ENCODE measurements around the gene SESTD1.
"Not testable (repeated sequence)": the region's sequence is repeated elsewhere in the genome, so short reads cannot be mapped to it uniquely, and the experiment has no call there.

Gene SESTD1

DNA sequence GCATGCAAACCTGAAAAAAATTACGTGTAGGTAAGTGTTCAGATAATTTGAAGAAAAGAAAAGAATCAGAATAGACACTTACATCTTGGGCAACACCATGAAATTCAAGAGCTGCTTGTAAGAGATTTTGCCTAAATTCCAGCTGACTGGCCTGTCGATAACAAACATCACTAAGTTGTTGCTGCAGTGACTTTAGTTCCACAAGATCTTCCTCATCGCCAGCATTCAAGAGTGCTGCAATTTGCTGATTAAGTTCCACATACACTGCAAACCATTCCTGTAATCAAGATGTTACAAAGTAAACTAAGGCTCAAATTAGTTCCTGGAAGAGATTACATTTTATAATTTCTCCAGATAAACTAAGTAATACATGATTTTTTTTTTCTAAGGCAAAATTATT, 140.3 kb downstream of the SESTD1 start:
- ATAC-seq (ENCODE audit: low read depth) = no peak
- H3K27ac Mint-ChIP-seq = no peak overlapping the region
- no peak for DNase-seq (ENCODE audit: low spot score in 2 of 2)
- H3K27me3 Mint-ChIP-seq = no peaks in the 10 kb centered on the region
- peaks cover 13% of the 10 kb centered on the region for H3K36me3 Mint-ChIP-seq
- H3K4me1 Mint-ChIP-seq = peaks cover 7% of the 10 kb centered on the region
- H3K4me3 Mint-ChIP-seq = no peak overlapping the region
- no peaks in the 10 kb centered on the region for H3K9me3 Mint-ChIP-seq

DNA sequence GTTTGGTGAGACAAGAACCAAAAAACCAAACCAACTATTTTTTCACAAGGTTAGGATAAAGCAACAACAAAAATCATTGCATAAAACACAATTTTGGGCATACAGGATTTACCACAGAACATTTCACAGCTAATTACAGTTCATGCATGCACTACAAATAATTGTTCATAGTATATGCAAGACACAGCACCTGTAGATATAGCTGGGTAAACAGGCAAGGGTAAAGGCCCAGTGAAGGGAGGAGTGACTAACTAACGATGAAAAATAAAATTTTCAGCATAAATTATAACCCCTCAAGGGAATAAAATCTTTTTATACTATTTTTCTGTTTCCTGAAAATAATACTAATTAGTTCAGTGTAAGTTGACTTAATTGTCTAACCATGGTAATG, 141.4 kb downstream of the SESTD1 start:
- peak overlapping the region; percentile 54 for H3K27ac Mint-ChIP-seq
- no peak for ATAC-seq (ENCODE audit: low read depth)
- DNase-seq (ENCODE audit: low spot score in 2 of 2) = no peak
- H3K36me3 Mint-ChIP-seq = peaks cover 17% of the 10 kb centered on the region
- H3K4me3 Mint-ChIP-seq = no peak overlapping the region
- no peaks in the 10 kb centered on the region for H3K27me3 Mint-ChIP-seq
- peaks cover 7% of the 10 kb centered on the region for H3K4me1 Mint-ChIP-seq
- H3K9me3 Mint-ChIP-seq = no peaks in the 10 kb centered on the region

DNA sequence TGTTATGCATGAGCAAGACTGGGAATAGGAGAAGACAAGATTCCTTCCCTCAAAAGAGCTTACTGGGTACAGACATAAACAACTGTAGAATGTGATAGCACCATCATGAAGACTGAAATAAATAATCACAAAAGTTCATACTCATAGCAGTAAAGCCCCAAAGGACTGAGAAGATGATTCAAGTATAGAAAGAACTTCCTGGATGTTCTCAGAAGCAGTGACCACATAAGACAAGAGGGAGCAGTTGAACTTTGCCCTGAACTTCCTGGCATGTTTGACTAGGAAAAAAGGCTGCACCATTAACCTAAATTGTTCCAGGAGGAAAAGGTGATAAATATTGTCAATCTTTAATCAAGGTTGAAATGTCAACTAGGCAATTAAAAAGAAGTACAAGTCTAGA, 156.9 kb downstream of the SESTD1 start:
- Mint-ChIP-seq H3K4me1 (peaks cover 19% of the 10 kb centered on the region), H3K27ac (no peak overlapping the region), H3K27me3 (no peaks in the 10 kb centered on the region), H3K36me3 (peaks cover 22% of the 10 kb centered on the region), H3K4me3 (no peak overlapping the region), H3K9me3 (peaks cover 1% of the 10 kb centered on the region)
- ATAC-seq (ENCODE audit: low read depth) = no peak
- DNase-seq (ENCODE audit: low spot score in 2 of 2) = no peak

DNA sequence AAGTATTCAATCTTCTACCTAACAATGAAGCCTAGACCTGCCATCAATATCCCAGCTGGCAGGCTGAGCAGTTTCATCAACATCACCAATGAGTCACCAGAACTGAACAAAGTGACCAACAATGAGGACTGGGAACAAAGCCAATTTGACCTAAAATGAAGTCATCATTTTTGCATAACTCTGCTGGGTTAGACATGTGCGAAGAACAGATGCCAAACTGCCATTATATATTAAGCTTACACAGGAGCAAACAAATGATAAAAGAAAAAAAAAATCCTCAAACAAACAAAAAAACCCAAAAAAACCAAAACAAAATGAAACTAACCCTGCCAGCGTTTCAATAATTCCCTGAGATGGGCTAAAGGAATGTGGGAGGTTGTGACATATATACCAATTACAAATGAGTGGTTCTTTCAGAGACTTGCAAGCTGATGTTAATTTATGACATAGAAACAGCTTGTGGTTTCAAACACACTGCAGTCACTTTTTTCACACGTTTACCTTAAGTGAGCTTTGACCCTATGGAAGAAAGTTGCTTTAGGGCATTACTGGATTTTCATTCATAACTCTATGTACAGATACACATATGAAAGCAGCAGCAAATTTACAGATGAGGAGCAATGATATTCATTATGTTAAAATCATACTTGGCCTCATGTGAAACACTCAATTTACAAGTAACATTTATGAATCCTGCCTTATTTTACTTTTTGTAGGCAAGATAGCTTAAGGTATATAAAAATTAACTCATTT, 157.8 kb downstream of the SESTD1 start:
- peaks cover 19% of the 10 kb centered on the region for H3K4me1 Mint-ChIP-seq
- peaks cover 13% of the 10 kb centered on the region for H3K36me3 Mint-ChIP-seq
- ATAC-seq (ENCODE audit: low read depth) = no peak
- peaks cover 1% of the 10 kb centered on the region for H3K9me3 Mint-ChIP-seq
- no peak overlapping the region for H3K27ac Mint-ChIP-seq
- H3K4me3 Mint-ChIP-seq = no peak overlapping the region
- no peak for DNase-seq (ENCODE audit: low spot score in 2 of 2)
- H3K27me3 Mint-ChIP-seq = no peaks in the 10 kb centered on the region

DNA sequence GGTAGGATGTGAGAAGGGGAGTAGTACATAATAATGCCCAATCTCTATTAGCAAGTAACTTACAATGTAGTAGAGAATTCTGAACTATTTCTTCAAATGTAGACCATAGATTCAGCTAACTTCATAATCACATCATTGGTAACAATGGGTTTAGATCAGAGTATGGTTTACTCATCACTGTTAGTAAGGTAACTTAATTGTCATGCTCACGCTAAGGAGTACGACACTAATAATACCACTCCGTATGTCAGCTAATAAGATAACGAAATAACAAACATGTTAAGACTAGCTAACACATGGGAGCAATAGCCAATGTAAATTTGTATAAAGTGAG, 158.3 kb downstream of the SESTD1 start:
- no peak overlapping the region for H3K27ac Mint-ChIP-seq
- no peak overlapping the region for H3K4me3 Mint-ChIP-seq
- DNase-seq (ENCODE audit: low spot score in 2 of 2) = no peak
- H3K4me1 Mint-ChIP-seq = peaks cover 19% of the 10 kb centered on the region
- H3K27me3 Mint-ChIP-seq = no peaks in the 10 kb centered on the region
- H3K36me3 Mint-ChIP-seq = peaks cover 11% of the 10 kb centered on the region
- H3K9me3 Mint-ChIP-seq = peaks cover 1% of the 10 kb centered on the region
- no peak for ATAC-seq (ENCODE audit: low read depth)

DNA sequence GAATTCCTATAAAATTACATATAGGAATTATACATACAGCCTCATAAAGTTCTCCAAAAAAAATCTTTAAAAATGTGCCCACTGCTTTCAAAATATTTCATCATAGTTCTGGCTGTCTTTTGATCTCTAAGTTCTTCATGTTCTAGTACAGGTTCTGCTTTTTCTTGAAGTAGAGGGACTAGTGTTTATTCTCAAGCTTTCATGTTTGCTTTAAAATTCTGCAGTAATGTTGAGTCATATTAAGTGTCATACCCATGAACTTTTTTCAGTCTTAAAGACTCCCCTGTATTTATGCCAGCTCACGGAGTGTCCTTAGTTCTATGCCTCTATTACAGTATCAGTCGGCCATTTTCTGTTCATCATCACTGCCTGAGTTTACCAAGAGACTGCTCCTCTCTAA, 159.9 kb downstream of the SESTD1 start:
- Mint-ChIP-seq H3K36me3 (peaks cover 9% of the 10 kb centered on the region), H3K27ac (peak overlapping the region; percentile 55), H3K4me3 (no peak overlapping the region), H3K9me3 (peaks cover 1% of the 10 kb centered on the region), H3K27me3 (no peaks in the 10 kb centered on the region), H3K4me1 (peaks cover 19% of the 10 kb centered on the region)
- DNase-seq (ENCODE audit: low spot score in 2 of 2) = no peak
- no peak for ATAC-seq (ENCODE audit: low read depth)

DNA sequence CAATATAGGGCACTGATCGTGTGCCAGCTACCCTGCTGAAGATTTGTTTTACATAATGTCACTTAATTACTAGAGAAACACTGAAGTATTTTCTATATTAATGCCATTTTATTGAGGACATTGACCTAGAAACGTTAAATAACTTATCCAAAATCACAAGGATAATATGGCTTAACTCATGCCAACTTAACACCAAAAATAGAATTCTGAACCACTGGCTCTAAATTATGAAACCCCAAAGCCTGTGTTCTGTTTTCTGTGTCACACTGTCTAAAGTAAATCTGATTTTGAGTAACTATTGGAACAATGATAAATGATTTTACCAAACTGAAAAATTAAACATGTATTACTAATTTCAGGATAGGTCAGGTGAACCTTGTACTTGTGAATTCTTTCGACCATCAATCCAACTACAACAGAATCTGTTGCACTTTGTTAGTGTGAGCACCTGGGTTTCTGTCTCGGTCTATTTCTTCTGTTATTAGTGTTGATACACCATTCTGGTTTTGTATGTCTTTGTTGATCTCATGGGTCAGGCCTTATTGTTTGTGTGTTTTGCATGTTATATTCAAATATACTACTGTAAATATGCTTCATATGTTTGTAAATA, 166.4 kb downstream of the SESTD1 start:
- Mint-ChIP-seq H3K27me3 (no peaks in the 10 kb centered on the region), H3K4me1 (peaks cover 42% of the 10 kb centered on the region), H3K4me3 (no peak overlapping the region), H3K9me3 (no peaks in the 10 kb centered on the region), H3K27ac (no peak overlapping the region), H3K36me3 (no peaks in the 10 kb centered on the region)
- DNase-seq (ENCODE audit: low spot score in 2 of 2) (no peak), ATAC-seq (ENCODE audit: low read depth) (no peak)

GRCh38 chr2:179097131-179097530, 167.5 kb downstream of the SESTD1 start:
- peaks cover 44% of the 10 kb centered on the region for H3K4me1 Mint-ChIP-seq
- H3K9me3 Mint-ChIP-seq = no peaks in the 10 kb centered on the region
- DNase-seq (ENCODE audit: low spot score in 2 of 2) (no peak), ATAC-seq (ENCODE audit: low read depth) (no peak)
- H3K36me3 Mint-ChIP-seq = no peaks in the 10 kb centered on the region
- no peak overlapping the region for H3K4me3 Mint-ChIP-seq
- peak overlapping the region; percentile 56 for H3K27ac Mint-ChIP-seq
- H3K27me3 Mint-ChIP-seq = no peaks in the 10 kb centered on the region

DNA sequence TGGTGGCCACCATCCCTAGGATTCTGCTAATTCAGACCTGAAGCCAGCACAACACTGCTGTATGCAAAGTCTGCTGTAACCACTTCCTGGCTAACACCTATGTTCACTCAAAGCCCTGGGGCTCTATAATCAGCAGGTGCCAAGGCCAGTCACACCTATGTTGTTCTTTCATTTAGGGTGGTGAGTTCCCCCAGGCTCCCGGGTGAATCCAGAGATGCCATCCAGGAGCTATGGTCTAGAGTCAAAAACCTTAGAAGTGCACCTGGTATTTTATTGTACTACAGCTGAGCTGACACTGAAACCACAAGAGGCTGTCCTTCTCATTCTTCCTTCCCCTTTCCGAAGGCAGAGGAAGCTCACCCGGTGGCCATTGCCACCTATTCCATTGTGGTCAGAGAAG, 168.5 kb downstream of the SESTD1 start:
- ATAC-seq (ENCODE audit: low read depth) (peak; percentile 95), DNase-seq (ENCODE audit: low spot score in 2 of 2) (peak; percentile 24)
- Mint-ChIP-seq H3K36me3 (peaks cover 2% of the 10 kb centered on the region), H3K9me3 (peaks cover 2% of the 10 kb centered on the region), H3K4me3 (peak overlapping the region; percentile 63), H3K27ac (peak overlapping the region; percentile 24), H3K27me3 (no peaks in the 10 kb centered on the region), H3K4me1 (peaks cover 44% of the 10 kb centered on the region)

- not testable (repeated sequence) for H3K27me3 Mint-ChIP-seq; H3K36me3 Mint-ChIP-seq; DNase-seq (ENCODE audit: low spot score in 2 of 2); H3K27ac Mint-ChIP-seq; H3K9me3 Mint-ChIP-seq; ATAC-seq (ENCODE audit: low read depth); H3K4me3 Mint-ChIP-seq
- peaks cover 40% of the 10 kb centered on the region for H3K4me1 Mint-ChIP-seq
Observed at GRCh38 chr2:179092912-179093311, 171.7 kb downstream of the SESTD1 start.

DNA sequence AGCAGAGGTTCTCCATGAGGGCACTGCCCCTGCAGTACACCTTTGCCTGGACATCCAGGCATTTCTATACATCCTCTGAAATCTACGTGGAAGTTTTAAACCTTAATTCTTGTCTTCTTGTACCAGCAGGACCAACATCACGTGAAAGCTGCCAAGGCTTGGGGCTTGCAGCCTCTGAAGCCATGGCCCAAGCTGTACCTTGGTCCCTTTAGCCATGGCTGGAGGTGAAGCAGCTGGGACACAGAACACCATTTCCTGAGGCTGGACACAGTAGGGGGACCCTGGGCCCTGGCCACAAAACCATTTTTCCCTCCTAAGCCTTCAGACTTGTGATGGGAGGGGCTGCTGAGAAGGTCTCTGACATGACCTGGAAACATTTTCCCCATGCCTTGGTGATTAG, 181.9 kb downstream of the SESTD1 start:
- no peak for DNase-seq (ENCODE audit: low spot score in 2 of 2)
- no peak for ATAC-seq (ENCODE audit: low read depth)
- Mint-ChIP-seq H3K27ac (no peak overlapping the region), H3K4me1 (no peaks in the 10 kb centered on the region), H3K4me3 (no peak overlapping the region), H3K9me3 (peaks cover 9% of the 10 kb centered on the region), H3K36me3 (peaks cover 2% of the 10 kb centered on the region), H3K27me3 (no peaks in the 10 kb centered on the region)

- Mint-ChIP-seq H3K27ac (no peak overlapping the region), H3K36me3 (peaks cover 7% of the 10 kb centered on the region), H3K4me3 (no peak overlapping the region), H3K4me1 (no peaks in the 10 kb centered on the region), H3K9me3 (peaks cover 14% of the 10 kb centered on the region), H3K27me3 (no peaks in the 10 kb centered on the region)
- no peak for ATAC-seq (ENCODE audit: low read depth)
- DNase-seq (ENCODE audit: low spot score in 2 of 2) = no peak
Observed at GRCh38 chr2:179081954-179082353, 182.7 kb downstream of the SESTD1 start.

DNA sequence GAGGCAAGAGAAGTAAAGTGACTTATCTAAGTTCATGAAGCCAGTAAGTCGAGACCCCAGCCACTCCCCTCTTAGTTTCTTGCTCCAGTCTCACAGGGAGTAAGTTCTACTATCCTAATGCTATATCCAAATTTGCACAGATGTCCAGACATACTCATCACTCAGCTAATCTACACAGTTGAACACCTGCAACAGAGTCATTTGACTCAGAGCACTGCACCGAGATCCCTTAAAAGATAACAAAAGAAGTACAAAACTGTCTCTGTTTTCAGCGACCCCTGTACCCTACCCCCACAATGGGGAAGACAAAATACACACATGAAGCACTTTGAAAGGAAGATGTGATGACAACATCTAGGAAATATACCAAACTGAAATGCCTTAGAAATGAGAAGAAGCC, 192.1 kb downstream of the SESTD1 start:
- H3K4me3 Mint-ChIP-seq = no peak overlapping the region
- H3K27ac Mint-ChIP-seq = no peak overlapping the region
- peaks cover 10% of the 10 kb centered on the region for H3K36me3 Mint-ChIP-seq
- H3K9me3 Mint-ChIP-seq = peaks cover 11% of the 10 kb centered on the region
- peaks cover 4% of the 10 kb centered on the region for H3K4me1 Mint-ChIP-seq
- DNase-seq (ENCODE audit: low spot score in 2 of 2) (no peak), ATAC-seq (ENCODE audit: low read depth) (no peak)
- H3K27me3 Mint-ChIP-seq = no peaks in the 10 kb centered on the region

GRCh38 chr2:179071810-179072355, 192.7 kb downstream of the SESTD1 start:
- peaks cover 5% of the 10 kb centered on the region for H3K36me3 Mint-ChIP-seq
- H3K27ac Mint-ChIP-seq = no peak overlapping the region
- peaks cover 7% of the 10 kb centered on the region for H3K9me3 Mint-ChIP-seq
- H3K27me3 Mint-ChIP-seq = no peaks in the 10 kb centered on the region
- H3K4me3 Mint-ChIP-seq = no peak overlapping the region
- no peak for DNase-seq (ENCODE audit: low spot score in 2 of 2)
- H3K4me1 Mint-ChIP-seq = peaks cover 4% of the 10 kb centered on the region
- no peak for ATAC-seq (ENCODE audit: low read depth)

DNA sequence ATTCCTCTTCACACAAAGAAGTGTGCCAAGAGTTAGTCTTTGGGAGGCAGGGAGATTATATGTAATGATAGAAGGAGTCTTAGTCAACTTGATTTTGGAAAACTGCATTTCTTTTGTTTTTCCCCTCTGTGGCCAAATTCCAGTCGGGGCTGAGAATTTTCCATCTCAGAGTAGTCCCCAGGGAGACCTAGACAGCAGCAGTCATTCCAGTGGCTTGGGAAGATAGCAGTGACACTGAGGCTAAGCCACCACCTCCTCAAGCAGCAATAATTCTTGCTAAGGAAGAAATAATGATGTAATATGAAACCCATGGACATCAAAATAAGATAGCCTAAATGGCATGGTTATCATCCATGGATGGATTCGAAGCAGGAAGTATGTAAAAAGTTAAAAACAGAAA, 193.7 kb downstream of the SESTD1 start:
- Mint-ChIP-seq H3K27me3 (no peaks in the 10 kb centered on the region), H3K36me3 (peaks cover 2% of the 10 kb centered on the region), H3K9me3 (peaks cover 6% of the 10 kb centered on the region), H3K27ac (no peak overlapping the region), H3K4me1 (peaks cover 4% of the 10 kb centered on the region), H3K4me3 (no peak overlapping the region)
- ATAC-seq (ENCODE audit: low read depth) (no peak), DNase-seq (ENCODE audit: low spot score in 2 of 2) (no peak)
